DMS153 (cell line): ENCODE results near the gene DNMT3B.
"Not testable (repeated sequence)": the region's sequence is repeated elsewhere in the genome, so short reads cannot be mapped to it uniquely, and the experiment has no call there.

Source experiments
- DNase-seq: peaks from one replicate; lab custom pipeline; 2025; lab: John Stamatoyannopoulos, UW

The DNMT3B gene

GRCh38 chr20:32763202-32764004 lies 1.2 kb downstream of the DNMT3B start:
- DNase-seq: no peak

GRCh38 chr20:32764005-32764960 lies 2.1 kb downstream of the DNMT3B start:
- DNase-seq: no peak

DNA sequence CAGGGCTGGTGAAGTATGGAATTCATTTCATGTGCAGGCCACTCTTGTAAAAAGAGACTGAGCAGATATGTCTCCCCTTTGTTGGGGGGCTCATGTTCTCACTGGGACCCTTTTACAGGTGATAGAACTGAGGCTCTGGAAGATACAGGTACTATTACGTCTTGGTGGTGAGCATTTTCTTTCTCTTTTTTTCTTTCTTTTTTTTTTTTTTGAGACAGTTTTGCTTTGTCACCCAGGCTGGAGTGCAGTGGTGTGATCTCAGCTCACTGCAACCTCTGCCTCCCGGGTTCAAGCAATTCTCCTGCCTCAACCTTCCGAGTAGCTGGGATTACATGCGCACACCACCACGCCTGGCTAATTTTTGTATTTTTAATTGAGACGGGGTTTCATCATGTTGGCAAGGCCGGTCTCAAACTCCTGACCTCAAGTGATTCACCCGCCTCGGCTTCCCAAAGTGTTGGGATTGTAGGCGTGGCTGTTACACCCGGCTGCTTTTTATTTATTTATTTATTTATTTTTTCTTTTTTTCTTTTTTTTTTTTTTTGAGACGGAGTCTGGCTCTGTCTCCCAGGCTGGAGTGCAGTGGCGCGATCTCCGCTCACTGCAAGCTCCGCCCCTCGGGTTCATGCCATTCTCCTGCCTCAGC lies 3.2 kb downstream of the DNMT3B start:
- not testable (repeated sequence) for DNase-seq

DNA sequence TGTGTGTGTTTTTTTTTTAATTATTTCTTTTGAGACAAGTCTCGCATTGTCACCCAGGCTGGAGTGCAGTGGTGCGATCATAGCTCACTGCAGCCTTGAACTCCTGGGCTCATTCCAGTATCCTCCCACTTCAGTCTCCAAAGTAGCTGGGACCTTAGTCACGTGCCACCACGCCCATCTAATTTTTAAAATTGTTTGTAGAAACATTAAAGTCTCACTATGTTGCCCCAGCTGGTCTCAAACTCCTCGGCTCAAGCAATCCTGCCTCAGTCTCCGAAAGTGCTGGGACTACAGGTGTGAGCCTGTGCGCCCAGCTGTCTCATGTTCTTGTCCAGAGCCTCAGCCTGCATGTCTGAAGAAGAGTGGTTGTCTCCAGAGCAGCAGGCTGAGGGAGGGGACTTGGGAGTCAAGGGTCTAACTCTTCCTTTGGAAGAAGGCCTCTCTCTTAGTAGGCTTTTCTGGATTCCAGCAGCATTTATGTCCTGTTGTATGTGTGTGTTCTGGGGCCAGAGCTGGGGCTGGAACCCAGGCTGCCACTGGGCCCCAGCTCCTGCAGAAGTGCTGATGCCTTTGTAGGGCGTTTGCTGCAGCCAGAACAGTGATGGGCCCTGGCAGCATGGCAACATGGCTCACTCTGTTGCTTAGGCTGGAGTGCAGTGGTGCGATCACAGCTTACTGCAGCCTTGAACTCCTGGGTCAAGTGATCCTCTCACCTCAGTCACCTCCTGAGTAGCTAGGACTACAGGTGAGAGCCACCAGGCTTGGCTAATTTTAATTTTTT lies 5.4 kb downstream of the DNMT3B start:
- no peak for DNase-seq

DNA sequence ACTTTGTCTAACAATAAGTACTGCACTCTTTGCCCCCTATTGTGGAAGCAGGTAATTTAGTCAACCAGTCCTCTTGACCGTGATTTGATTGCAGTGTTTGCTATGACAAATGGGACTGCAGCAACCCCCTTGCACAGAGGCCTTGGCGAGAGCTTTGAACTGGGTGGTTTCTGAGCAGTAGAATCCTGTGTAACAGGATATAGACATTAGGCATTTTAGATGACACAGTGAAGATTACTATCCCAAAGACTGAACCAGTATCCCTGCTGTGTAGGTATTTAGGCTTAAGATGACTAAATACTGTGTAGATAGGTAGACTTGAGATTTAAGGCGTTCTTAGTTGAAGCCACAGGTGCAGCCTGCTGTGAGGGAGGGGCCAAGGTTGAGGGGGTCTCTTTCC lies 9.9 kb downstream of the DNMT3B start:
- DNase-seq: no peak

DNA sequence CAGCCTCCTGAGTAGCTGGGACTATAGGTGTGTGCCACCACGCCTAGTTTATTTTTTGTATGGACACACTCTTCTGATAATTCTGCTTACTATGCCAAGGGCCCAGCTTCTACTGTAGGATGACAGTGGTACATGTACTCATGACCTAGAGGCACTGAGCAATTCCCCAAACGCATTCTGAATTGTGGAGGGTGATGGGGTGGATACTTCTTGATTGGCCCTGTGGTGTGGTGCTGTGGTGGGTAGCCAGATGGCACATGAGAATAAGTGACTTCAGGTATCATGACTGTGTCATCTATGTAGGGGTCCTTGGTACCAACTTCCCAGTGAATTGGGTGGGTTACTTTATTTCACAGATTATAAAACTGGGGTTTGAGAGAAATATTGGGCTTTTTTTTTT lies 11.0 kb downstream of the DNMT3B start:
- DNase-seq: no peak

GRCh38 chr20:32773855-32774254 lies 11.7 kb downstream of the DNMT3B start:
- DNase-seq: no peak

- no peak for DNase-seq
These were observed 13.3 kb downstream of the DNMT3B start for GRCh38 chr20:32775336-32775991.

DNA sequence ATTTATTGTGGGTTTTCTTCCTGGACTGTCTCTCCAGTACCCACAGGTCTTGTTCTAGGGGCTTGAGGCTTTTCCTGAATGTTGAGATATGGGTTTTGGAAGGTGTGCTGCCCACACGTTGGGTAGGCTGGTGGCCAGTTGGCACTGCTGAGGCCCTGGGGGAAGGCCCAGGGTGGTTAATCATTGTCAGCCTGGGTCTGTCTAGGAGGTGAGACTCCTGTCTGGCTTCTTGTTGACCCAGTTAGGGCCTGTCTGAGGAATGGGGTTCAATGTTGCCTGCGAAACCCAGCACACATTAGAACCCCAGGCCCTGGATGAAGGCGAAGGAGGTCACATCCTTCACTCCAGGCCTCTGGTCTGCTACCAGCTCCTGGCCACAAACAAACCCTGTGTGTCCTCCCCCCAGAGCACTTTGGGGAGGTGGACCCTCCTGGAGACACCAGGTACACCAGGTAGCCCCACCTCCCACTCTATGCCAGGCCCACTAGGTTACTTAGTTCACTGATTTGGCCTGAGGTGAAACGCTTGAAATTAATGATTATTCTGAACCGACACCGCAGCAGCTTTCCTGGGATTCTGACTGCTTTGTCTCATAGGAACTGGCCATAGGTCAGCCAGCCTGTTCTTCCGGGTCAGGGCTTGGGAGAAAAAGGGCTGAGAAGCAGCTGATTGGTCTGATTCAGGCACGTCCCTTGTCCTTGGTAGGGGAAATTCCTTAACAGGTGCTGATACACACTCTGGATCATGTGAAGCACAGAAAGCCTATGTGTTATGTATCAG lies 15.2 kb downstream of the DNMT3B start:
- DNase-seq: no peak

GRCh38 chr20:32779500-32780211 lies 17.5 kb downstream of the DNMT3B start:
- no peak for DNase-seq

DNA sequence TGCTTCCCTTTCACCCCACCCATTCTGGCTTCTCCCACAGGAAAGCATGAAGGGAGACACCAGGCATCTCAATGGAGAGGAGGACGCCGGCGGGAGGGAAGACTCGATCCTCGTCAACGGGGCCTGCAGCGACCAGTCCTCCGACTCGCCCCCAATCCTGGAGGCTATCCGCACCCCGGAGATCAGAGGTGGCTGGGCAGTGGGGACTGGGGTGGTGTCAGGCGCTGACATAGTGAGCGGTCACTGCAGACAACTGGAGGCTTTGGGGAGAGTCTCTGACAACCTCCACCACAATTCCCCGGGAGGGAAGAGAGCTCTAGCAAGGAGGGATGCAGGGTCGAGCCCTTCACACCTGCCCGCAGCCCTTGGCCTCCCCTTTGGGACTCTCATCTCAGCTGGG lies 18.1 kb downstream of the DNMT3B start:
- no peak for DNase-seq

DNA sequence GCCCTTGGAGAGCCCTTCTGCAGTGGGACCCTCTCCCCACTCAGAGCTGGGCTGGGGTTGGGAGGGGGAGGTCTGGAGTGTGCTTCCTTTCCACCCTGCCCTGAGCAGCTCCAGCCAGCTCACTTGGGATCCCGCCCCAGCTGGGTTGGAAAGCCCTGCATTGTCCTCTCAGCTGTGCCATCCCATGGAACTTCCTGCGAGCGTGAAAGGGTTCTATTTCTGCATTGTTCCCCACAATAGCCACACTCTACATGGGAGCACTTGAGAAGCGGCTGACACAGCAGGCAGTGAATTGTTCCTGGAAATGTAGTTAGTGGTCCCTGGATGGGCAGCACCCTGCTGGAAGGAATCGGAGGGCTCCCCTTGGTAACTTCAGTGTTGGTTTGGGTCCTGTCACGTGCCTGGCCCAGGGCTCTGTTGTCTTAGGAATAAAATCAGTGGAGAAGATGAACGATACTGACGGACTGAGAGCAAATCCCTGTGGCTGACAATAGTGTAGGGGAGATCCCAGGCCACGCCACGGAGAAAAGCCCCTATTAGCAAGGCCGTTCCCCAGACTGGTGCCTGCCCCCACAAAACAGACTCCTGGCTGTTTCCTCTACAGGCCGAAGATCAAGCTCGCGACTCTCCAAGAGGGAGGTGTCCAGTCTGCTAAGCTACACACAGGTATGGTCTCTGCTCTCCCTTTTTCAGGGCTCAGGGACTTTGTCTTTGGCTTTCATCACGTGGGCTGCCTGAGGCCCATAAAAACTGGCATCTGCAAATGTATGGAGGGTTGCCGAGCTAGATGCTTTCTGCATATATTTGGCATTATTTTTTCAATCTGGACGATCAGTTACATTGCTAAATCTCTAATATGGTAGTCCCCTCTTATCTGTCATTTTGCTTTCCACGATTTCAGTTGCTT lies 18.8 kb downstream of the DNMT3B start:
- peak; percentile 27 for DNase-seq

- DNase-seq: no peak
These were observed 22.3 kb downstream of the DNMT3B start for GRCh38 chr20:32784369-32785080.

DNA sequence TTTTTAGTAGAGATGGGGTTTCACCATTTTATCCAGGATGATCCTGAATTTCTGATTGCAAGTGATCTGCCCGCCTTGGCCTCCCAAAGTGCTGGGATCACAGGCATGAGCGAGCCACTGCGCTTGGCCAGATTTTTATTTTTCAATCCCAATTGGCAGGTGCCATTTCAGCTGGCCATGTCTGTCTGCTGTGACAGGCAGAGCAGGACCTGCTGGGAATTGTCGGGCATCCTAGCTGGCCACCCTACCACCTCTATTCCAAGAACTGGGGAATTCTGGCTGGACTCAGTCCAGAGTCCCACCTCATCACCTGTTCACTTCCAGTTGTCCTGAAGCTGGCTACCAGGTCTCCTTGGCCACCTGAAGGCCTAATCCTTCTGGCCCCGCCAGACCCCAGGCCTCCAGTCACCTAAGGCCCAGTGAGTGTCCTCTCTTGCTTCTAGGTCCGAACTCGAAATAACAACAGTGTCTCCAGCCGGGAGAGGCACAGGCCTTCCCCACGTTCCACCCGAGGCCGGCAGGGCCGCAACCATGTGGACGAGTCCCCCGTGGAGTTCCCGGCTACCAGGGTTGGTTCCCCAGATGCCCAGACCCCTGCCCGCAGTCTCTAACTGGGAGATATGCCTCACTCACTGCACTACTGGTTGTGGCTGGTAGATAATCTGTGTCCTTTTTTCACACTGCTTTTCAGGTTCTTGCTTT lies 24.0 kb downstream of the DNMT3B start:
- DNase-seq: no peak

DNA sequence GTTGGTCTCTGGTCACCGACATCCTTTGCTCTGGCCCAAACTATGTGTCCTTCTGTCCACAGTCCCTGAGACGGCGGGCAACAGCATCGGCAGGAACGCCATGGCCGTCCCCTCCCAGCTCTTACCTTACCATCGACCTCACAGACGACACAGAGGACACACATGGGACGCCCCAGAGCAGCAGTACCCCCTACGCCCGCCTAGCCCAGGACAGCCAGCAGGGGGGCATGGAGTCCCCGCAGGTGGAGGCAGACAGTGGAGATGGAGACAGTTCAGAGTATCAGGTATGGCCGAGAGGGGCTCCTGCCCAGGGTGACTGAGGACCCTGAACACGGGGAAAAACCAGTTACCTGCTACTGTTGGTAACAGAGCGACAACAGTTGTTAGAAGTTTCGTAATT lies 25.0 kb downstream of the DNMT3B start:
- no peak for DNase-seq

GRCh38 chr20:32789896-32790750 lies 27.9 kb downstream of the DNMT3B start:
- no peak for DNase-seq

GRCh38 chr20:32790751-32791057 lies 28.5 kb downstream of the DNMT3B start:
- no peak for DNase-seq
